K562 (cell line): ENCODE measurements around the gene PREX1. TPM values are rescaled to one million over a fixed set of nuclear protein-coding genes. Genes with fewer than 3 reads are reported as not detected.

ENCODE experiments used
- ATAC-seq: fragments of 200-7000 bp; cut with Tn5 transposase; 3 replicates; pipeline ENCODE4 v1.9.1; 2020; ENCODE audit warnings: moderate library complexity
- BruUV-seq: library from RNA; stranded (reverse); fragments of 400-500 nt; replicated peaks from 2 replicates; lab custom pipeline; 2021; lab: Mats Ljungman, UMichigan
- CTCF ChIA-PET: fragments of 300-600 bp; formaldehyde crosslinking; extraction: SDS; loops from one replicate; lab custom pipeline; 2021; ENCODE audit warnings: low intra/inter-chr PET ratio; lab: Yijun Ruan, JAX
- POLR2A ChIA-PET: fragments of 300-600, 350-650 bp; sonication (Branson Sonifier 250); formaldehyde crosslinking; extraction: SDS; loops from one replicate; lab custom pipeline; 2021; ENCODE audit warnings: antibody characterized with exemption, inconsistent platforms; lab: Yijun Ruan, JAX
- DNase-seq, 4 experiments: peaks; one replicate each; pipeline versions ENCODE4 v3.0.0 to v3.0.0-alpha.2; 2011 to 2018; ENCODE audit warnings: low spot score in 3 of 4, mixed read lengths in 3 of 4; ENCODE audit errors: extremely low read depth in 1 of 4
- FAIRE-seq: peaks from 2 replicates; lab custom pipeline; 2011; peaks lifted over from hg19 to GRCh38; lab: Jason Lieb, UNC
- H2AFZ ChIP-seq: 2 replicates; pipeline ENCODE4 v1.6.0; 2011; ENCODE audit warnings: low read depth, low read length, control low read depth, inconsistent platforms
- H3K27ac ChIP-seq: fragments of 200-600 bp; 3 replicates; pipeline ENCODE4 v1.8.0; 2011; ENCODE audit warnings: low read depth, mild to moderate bottlenecking, control low read depth, inconsistent platforms, low read length, moderate library complexity, mixed read lengths; ENCODE audit errors: extremely low read depth
- H3K27me3 ChIP-seq, 2 experiments: fragments of 300-600 bp in 1 of 2; 2 replicates in 1 of 2; 3 replicates in 1 of 2; pipeline versions ENCODE4 v1.6.0 to v1.8.0; 2011; ENCODE audit warnings: inconsistent platforms in 2 of 2, low read length in 2 of 2, mild to moderate bottlenecking in 1 of 2, mixed read lengths in 1 of 2, moderate library complexity in 1 of 2; ENCODE audit not compliant: control insufficient read depth in 2 of 2, insufficient read depth in 2 of 2
- H3K36me3 ChIP-seq: fragments of 300-600 bp; 3 replicates; pipeline ENCODE4 v1.8.0; 2011; ENCODE audit warnings: mild to moderate bottlenecking, low read length, inconsistent platforms; ENCODE audit not compliant: control insufficient read depth, insufficient read depth
- H3K4me1 ChIP-seq, 2 experiments: fragments of 200-600 bp in 1 of 2; replicated peaks in 1 of 2; 2 replicates in 1 of 2; 3 replicates in 1 of 2; pipeline versions ENCODE4 v1.5.1 to v1.8.0; 2011; ENCODE audit warnings: inconsistent platforms in 2 of 2, low read length in 2 of 2, mild to moderate bottlenecking in 1 of 2, mixed read lengths in 1 of 2, moderate library complexity in 1 of 2; ENCODE audit not compliant: control insufficient read depth in 2 of 2, insufficient read depth in 2 of 2
- H3K4me2 ChIP-seq: 2 replicates; pipeline ENCODE4 v1.6.1; 2011; ENCODE audit warnings: low read length, control low read depth, inconsistent platforms, mixed read lengths; ENCODE audit not compliant: insufficient read depth
- H3K4me3 ChIP-seq: fragments of 200-600 bp; sonication (generic), shearing (Covaris generic); 2 replicates; pipeline ENCODE4 v1.5.1; 2016; ENCODE audit warnings: control low read depth, inconsistent platforms
- H3K79me2 ChIP-seq: fragments of 200-600 bp; 3 replicates; pipeline ENCODE4 v1.8.0; 2011; ENCODE audit warnings: low read length, inconsistent platforms; ENCODE audit not compliant: control insufficient read depth, insufficient read depth
- H3K9ac ChIP-seq, 2 experiments: 2 replicates each; pipeline versions ENCODE4 v1.6.0 to v1.6.1; 2011; ENCODE audit warnings: low read depth in 2 of 2, low read length in 2 of 2, control low read depth in 1 of 2, inconsistent platforms in 1 of 2, mild to moderate bottlenecking in 1 of 2, mixed read lengths in 1 of 2; ENCODE audit not compliant: insufficient read depth in 1 of 2
- H3K9me1 ChIP-seq: one replicate; pipeline ENCODE4 v1.6.0; 2011; ENCODE audit warnings: inconsistent platforms, mild to moderate bottlenecking, low read length, moderate library complexity; ENCODE audit not compliant: control insufficient read depth, insufficient read depth
- H3K9me3 ChIP-seq: replicated peaks from 2 replicates; pipeline ENCODE4 v1.5.1; 2011; ENCODE audit warnings: low read depth, low read length, inconsistent platforms; ENCODE audit not compliant: control insufficient read depth, insufficient read depth
- H4K20me1 ChIP-seq: replicated peaks from 2 replicates; pipeline ENCODE4 v1.6.1; 2011; ENCODE audit warnings: low read length, inconsistent platforms, mixed read lengths; ENCODE audit not compliant: control insufficient read depth, insufficient read depth
- C11orf30 ChIP-seq: fragments of 450-650 bp; IDR thresholded peaks from 2 replicates; pipeline ENCODE4 v1.6.1; 2016; ENCODE audit warnings: low read depth, mild to moderate bottlenecking
- CREB1 ChIP-seq, 2 experiments: sonication (generic) in 1 of 2; formaldehyde crosslinking in 1 of 2; IDR thresholded peaks; 2 replicates each; pipeline versions ENCODE4 v1.6.1 to v1.8.0; 2012 to 2022; ENCODE audit warnings: inconsistent platforms in 1 of 2, mild to moderate bottlenecking in 1 of 2, missing genetic modification reagents in 1 of 2, moderate library complexity in 1 of 2
- CXXC5 ChIP-seq: fragments of 250-450 bp; sonication (Bioruptor Pico); IDR thresholded peaks from 2 replicates; pipeline ENCODE4 v1.8.0; 2022; ENCODE audit warnings: inconsistent platforms, mild to moderate bottlenecking, moderate library complexity
- NFIC ChIP-seq: fragments of 450-650 bp; IDR thresholded peaks from 2 replicates; pipeline ENCODE4 v1.6.1; 2017; ENCODE audit warnings: mild to moderate bottlenecking, inconsistent platforms
- POLR2B ChIP-seq: fragments of 450-650 bp; IDR thresholded peaks from 2 replicates; pipeline ENCODE4 v1.6.1; 2018; ENCODE audit warnings: low read depth; ENCODE audit not compliant: partially characterized antibody
- RBM14 ChIP-seq: fragments of 200-400 bp; formaldehyde crosslinking; IDR thresholded peaks from 2 replicates; pipeline ENCODE4 v1.6.1; 2018; ENCODE audit warnings: low read depth, mild to moderate bottlenecking, low read length, moderate library complexity, borderline replicate concordance; ENCODE audit not compliant: insufficient read depth
- SMC3 ChIP-seq: conservative IDR thresholded peaks from 2 replicates; pipeline ENCODE4 v1.6.1; 2011; ENCODE audit warnings: low read depth, low read length, improper control_type of control experiment; ENCODE audit not compliant: insufficient read depth
- ZNF24 ChIP-seq: fragments of 450-650 bp; IDR thresholded peaks from 2 replicates; pipeline ENCODE4 v1.6.1; 2016
- WGBS: fragments of 100-300 bp; shearing (Covaris generic); methylation state at CpG from one replicate; pipeline ENCODE4 v1.1.6; 2016; ENCODE audit warnings: low coverage, mixed read lengths; ENCODE audit not compliant: insufficient coverage; ENCODE audit errors: missing lambda C conversion rate; 5-methylcytosine and 5-hydroxymethylcytosine counted together
- in situ Hi-C: fragments of 300-500 bp; cut with MboI; formaldehyde crosslinking; loops from 4 replicates; pipeline ENCODE4 v1.15.0; 2018; ENCODE audit warnings: inconsistent platforms, mixed read lengths
- intact Hi-C: fragments of 100-400 bp; cut with micrococcal nuclease; formaldehyde crosslinking; loops from 2 replicates; pipeline ENCODE4 v1.14.2; 2022
- polyA plus RNA-seq, 8 experiments: library from polyadenylated mRNA; depleted of rRNA in 4 of 8; stranded (reverse) in 5 of 8; unstranded in 3 of 8; fragments of >200 nt; fragmentation: Nextera tagmentation in 2 of 8; fragmentation: Illumina TruSeq in 1 of 8; extraction: Ambion mirVana in 2 of 8; extraction: Trizol in 1 of 8; gene quantifications; 2 replicates each; pipeline versions ENCODE4 v1.2.1 to v1.2.3, GENCODE V29; 2011 to 2014; ENCODE audit warnings: inconsistent platforms in 1 of 8, missing spikeins in 1 of 8
- total RNA-seq, 7 experiments: library from RNA; depleted of rRNA in 6 of 7; stranded (reverse); fragments of >200 nt in 6 of 7; fragmentation: Illumina TruSeq in 2 of 7; extraction: Trizol in 2 of 7; gene quantifications; 2 replicates each; pipeline versions ENCODE4 v1.2.1 to v1.2.3, GENCODE V29; 2011 to 2021; ENCODE audit warnings: low replicate concordance in 1 of 7

The PREX1 gene
- total and polyA plus RNA-seq, 9 of the 15 experiments (the other 6 are each of a cell fraction or from before 2014, with no cell fraction given): 0.37 to 10.4 (median 4.8) TPM

DNA sequence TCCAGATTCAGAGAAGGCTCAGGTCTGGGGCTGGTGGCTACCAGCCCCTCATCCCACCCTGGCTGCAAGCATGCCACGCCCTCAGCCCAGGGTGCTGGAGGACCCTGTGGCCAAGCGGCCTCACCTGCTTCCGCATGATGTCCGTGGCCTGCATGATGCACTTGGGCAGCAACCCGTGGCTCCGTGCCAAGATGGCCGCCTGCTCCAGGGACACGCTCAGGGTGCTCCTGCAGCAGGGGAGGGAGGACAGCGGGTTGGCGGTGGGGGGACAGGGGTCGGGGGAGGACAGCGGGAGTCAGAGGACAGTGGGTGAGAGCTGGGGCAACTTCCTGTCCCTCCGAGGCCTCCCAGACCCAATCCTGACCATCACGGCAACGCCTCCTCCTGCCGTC is 200.1 kb downstream of the PREX1 start:
- DNase-seq (no peak), ATAC-seq (no peak)
- H3K4me2 ChIP-seq: no peak overlapping the region
- TF ChIP-seq NFIC (peak; percentile 58), POLR2B (no peak), CXXC5 (CRISPR knock-in tag) (no peak), C11orf30 (no peak), RBM14 (no peak), SMC3 (no peak), CREB1 (IDR thresholded peaks at IDR 0.05) (no peak), CREB1 (CRISPR knock-in tag; IDR thresholded peaks at IDR 0.05) (no peak), ZNF24 (no peak)
- TF ChIP-seq, all 486 proteins: peak for 1
- FAIRE-seq: no peak
- no peaks in the 10 kb centered on the region for H3K9me1 ChIP-seq
- no peak overlapping the region for H3K4me3 ChIP-seq
- 0 out of 2 replicates have a peak, but pooled peaks cover 3% of the 10 kb centered on the region for H4K20me1 ChIP-seq
- H3K4me1 ChIP-seq: peaks cover 0 to 26% of the 10 kb centered on the region in 2 experiments; a peak in 1 of 5 replicates
- ChIA-PET POLR2A (interaction anchor here (0.7 kb wide), 1 partner anchor 477 kb away, joined by 4 read pairs; no protein-coding TSS in a partner anchor), CTCF (no interaction called here)
- H3K36me3 ChIP-seq: 0 out of 3 replicates have a peak, but pooled peaks cover 2% of the 10 kb centered on the region
- no TSS peak for BruUV-seq
- no peaks in the 10 kb centered on the region for H3K79me2 ChIP-seq
- 0 out of 4 replicates have a peak overlapping the region, but pooled peaks of 1 of the 2 experiments have one; percentile 35 for H3K9ac ChIP-seq
- no peaks in the 10 kb centered on the region for H3K27me3 ChIP-seq
- in situ Hi-C loops (no loop called here), intact Hi-C loops (no loop called here)
- no peak overlapping the region for H3K27ac ChIP-seq
- 56% methylated on average over 11 of the region's 16 CpGs for WGBS
- no peak overlapping the region for H2AFZ ChIP-seq
- no peaks in the 10 kb centered on the region for H3K9me3 ChIP-seq
